SU-DHL-6 (cell line): ENCODE results near the gene IVD.

Experiments
- EZH2phosphoT487 ChIP-seq: fragments of 200-600 bp; sonication (generic), shearing (Covaris generic); conservative IDR thresholded peaks from 2 replicates; pipeline ENCODE4 v1.6.1; 2018; ENCODE audit warnings: mild to moderate bottlenecking, antibody characterized with exemption, low read length, moderate library complexity, mixed read lengths
- TF ChIP-seq, protein P1 (sequence below): fragments of 200-600 bp; sonication (generic); IDR thresholded peaks from one replicate; pipeline ENCODE4 v1.5.1; 2017; ENCODE audit warnings: antibody characterized with exemption, mild to moderate bottlenecking, low read length, moderate library complexity; ENCODE audit not compliant: insufficient read depth, poor library complexity, severe bottlenecking

- TF ChIP-seq, protein P1, sequence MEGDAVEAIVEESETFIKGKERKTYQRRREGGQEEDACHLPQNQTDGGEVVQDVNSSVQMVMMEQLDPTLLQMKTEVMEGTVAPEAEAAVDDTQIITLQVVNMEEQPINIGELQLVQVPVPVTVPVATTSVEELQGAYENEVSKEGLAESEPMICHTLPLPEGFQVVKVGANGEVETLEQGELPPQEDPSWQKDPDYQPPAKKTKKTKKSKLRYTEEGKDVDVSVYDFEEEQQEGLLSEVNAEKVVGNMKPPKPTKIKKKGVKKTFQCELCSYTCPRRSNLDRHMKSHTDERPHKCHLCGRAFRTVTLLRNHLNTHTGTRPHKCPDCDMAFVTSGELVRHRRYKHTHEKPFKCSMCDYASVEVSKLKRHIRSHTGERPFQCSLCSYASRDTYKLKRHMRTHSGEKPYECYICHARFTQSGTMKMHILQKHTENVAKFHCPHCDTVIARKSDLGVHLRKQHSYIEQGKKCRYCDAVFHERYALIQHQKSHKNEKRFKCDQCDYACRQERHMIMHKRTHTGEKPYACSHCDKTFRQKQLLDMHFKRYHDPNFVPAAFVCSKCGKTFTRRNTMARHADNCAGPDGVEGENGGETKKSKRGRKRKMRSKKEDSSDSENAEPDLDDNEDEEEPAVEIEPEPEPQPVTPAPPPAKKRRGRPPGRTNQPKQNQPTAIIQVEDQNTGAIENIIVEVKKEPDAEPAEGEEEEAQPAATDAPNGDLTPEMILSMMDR: no peak
- TF ChIP-seq EZH2phosphoT487: no peak
These were observed 61.0 kb downstream of the IVD start for GRCh38 chr15:40466426-40467260.
